NOMO-1 (cell line): ENCODE measurements around the gene UQCR10.

Source experiments
- DNase-seq, 2 experiments: peaks; one replicate each; lab custom pipeline; 2025; ENCODE audit not compliant: unreplicated experiment in 2 of 2; lab: John Stamatoyannopoulos, UW

Gene UQCR10

GRCh38 chr22:29767171-29768051 lies at the start of gene UQCR10:
Gene UQCR10, plus strand, starts transcription at chr22:29767369. Its CDS starts 30 bp downstream, at chr22:29767399.
- DNase-seq, result peak; percentile 90 to 91

- DNase-seq, result no peak
These were observed 49.4 kb upstream of the UQCR10 start for GRCh38 chr22:29717789-29718188.

- no peak for DNase-seq
These were observed 47.9 kb upstream of the UQCR10 start for GRCh38 chr22:29718949-29719898.

GRCh38 chr22:29719899-29720645 lies 47.1 kb upstream of the UQCR10 start, which contains the start of gene CABP7:
Gene CABP7, plus strand, starts transcription at chr22:29720003. Its CDS starts 422 bp downstream, at chr22:29720425.
- DNase-seq, result no peak

- no peak for DNase-seq
These were observed 46.3 kb upstream of the UQCR10 start for GRCh38 chr22:29720811-29721323.

- no peak for DNase-seq
These were observed 45.0 kb upstream of the UQCR10 start for GRCh38 chr22:29722151-29722550.

- DNase-seq, result no peak
These were observed 44.6 kb upstream of the UQCR10 start for GRCh38 chr22:29722587-29722986.

- DNase-seq, result no peak
These were observed 43.4 kb upstream of the UQCR10 start for GRCh38 chr22:29723766-29724165.

GRCh38 chr22:29724843-29725242 lies 42.3 kb upstream of the UQCR10 start:
- no peak for DNase-seq

GRCh38 chr22:29726106-29726505 lies 41.1 kb upstream of the UQCR10 start:
- DNase-seq, result no peak

GRCh38 chr22:29726512-29727130 lies 40.5 kb upstream of the UQCR10 start:
- DNase-seq, result no peak

GRCh38 chr22:29727131-29727523 lies 40.0 kb upstream of the UQCR10 start:
- peak in 1 of 2 experiments; percentile 4 for DNase-seq

- DNase-seq, result no peak
These were observed 38.0 kb upstream of the UQCR10 start for GRCh38 chr22:29729161-29729560.

- no peak for DNase-seq
These were observed 35.9 kb upstream of the UQCR10 start for GRCh38 chr22:29731058-29731850.

GRCh38 chr22:29732883-29733282 lies 34.3 kb upstream of the UQCR10 start:
- no peak for DNase-seq

GRCh38 chr22:29733362-29734201 lies 33.6 kb upstream of the UQCR10 start:
- DNase-seq, result peak; percentile 79 to 85

- DNase-seq, result no peak
These were observed 32.8 kb upstream of the UQCR10 start for GRCh38 chr22:29734406-29734805.

- no peak for DNase-seq
These were observed 32.3 kb upstream of the UQCR10 start for GRCh38 chr22:29734838-29735237.
